Common myeloid progenitor, CD34-positive (primary cell): ENCODE data around the gene PMM2.
"Not testable (repeated sequence)": the region's sequence is repeated elsewhere in the genome, so short reads cannot be mapped to it uniquely, and the experiment has no call there.

ENCODE experiments used
- CTCF ChIA-PET: fragments of 350-600 bp; sonication (Branson Sonifier 250); formaldehyde crosslinking; loops from one replicate; lab custom pipeline; 2021; ENCODE audit warnings: antibody characterized with exemption; lab: Charles Lee
- POLR2A ChIA-PET: fragments of 350-600 bp; sonication (Branson Sonifier 250); formaldehyde crosslinking; loops from one replicate; lab custom pipeline; 2021; ENCODE audit warnings: antibody characterized with exemption; lab: Charles Lee
- DNase-seq, 3 donors: peaks; one replicate each; pipeline versions ENCODE4 v3.0.0 to v3.0.0-alpha.2; 2013
- H3K27ac ChIP-seq, 2 experiments: 1 replicate in 1 of 2; 2 replicates in 1 of 2; pipeline ENCODE4 v1.7.0; 2013; ENCODE audit warnings: inconsistent platforms in 2 of 2, low read length in 2 of 2, mild to moderate bottlenecking in 2 of 2, low read depth in 1 of 2, moderate library complexity in 1 of 2; ENCODE audit not compliant: severe bottlenecking in 2 of 2, insufficient read depth in 1 of 2, poor library complexity in 1 of 2
- H3K27me3 ChIP-seq, 5 experiments: replicated peaks in 2 of 5; 1 replicate in 3 of 5; 2 replicates in 2 of 5; pipeline versions ENCODE4 v1.6.1 to v1.7.0; 2013; ENCODE audit warnings: low read length in 4 of 5, mild to moderate bottlenecking in 2 of 5, moderate library complexity in 2 of 5, inconsistent platforms in 1 of 5; ENCODE audit not compliant: insufficient read depth in 5 of 5, control insufficient read depth in 4 of 5
- H3K36me3 ChIP-seq, 4 experiments: 1 replicate in 2 of 4; 2 replicates in 2 of 4; pipeline versions ENCODE4 v1.6.1 to v1.7.0; 2013; ENCODE audit warnings: low read length in 3 of 4, control low read depth in 1 of 4, mild to moderate bottlenecking in 1 of 4; ENCODE audit not compliant: control insufficient read depth in 4 of 4, insufficient read depth in 4 of 4
- H3K4me1 ChIP-seq, 4 experiments: 1 replicate in 3 of 4; 2 replicates in 1 of 4; pipeline versions ENCODE4 v1.6.1 to v1.7.1; 2013; ENCODE audit warnings: low read length in 3 of 4, mild to moderate bottlenecking in 3 of 4, control low read depth in 1 of 4, inconsistent platforms in 1 of 4, moderate library complexity in 1 of 4; ENCODE audit not compliant: control insufficient read depth in 4 of 4, insufficient read depth in 4 of 4; ENCODE audit errors: control extremely low read depth in 1 of 4
- H3K4me3 ChIP-seq, 7 experiments: 1 replicate in 4 of 7; 2 replicates in 3 of 7; pipeline versions ENCODE4 v1.5.1 to v1.7.0; 2013; ENCODE audit warnings: mild to moderate bottlenecking in 7 of 7, low read length in 6 of 7, moderate library complexity in 6 of 7, inconsistent platforms in 2 of 7, low read depth in 2 of 7, control low read depth in 1 of 7; ENCODE audit not compliant: insufficient read depth in 4 of 7, control insufficient read depth in 1 of 7; ENCODE audit errors: extremely low read depth in 1 of 7
- H3K9me3 ChIP-seq, 5 experiments: 1 replicate in 4 of 5; 2 replicates in 1 of 5; pipeline versions ENCODE4 v1.6.1 to v1.7.1; 2013; ENCODE audit warnings: low read length in 4 of 5, mild to moderate bottlenecking in 2 of 5, inconsistent platforms in 1 of 5, low read depth in 1 of 5, moderate library complexity in 1 of 5; ENCODE audit not compliant: control insufficient read depth in 4 of 5, insufficient read depth in 2 of 5; ENCODE audit errors: control extremely low read depth in 1 of 5
- WGBS: methylation state at CpG from one replicate; pipeline ENCODE4 v1.1.5; 2013; ENCODE audit not compliant: insufficient coverage; 5-methylcytosine and 5-hydroxymethylcytosine counted together

Gene PMM2

GRCh38 chr16:8795818-8796217 lies 1.8 kb upstream of the PMM2 start:
- ChIA-PET POLR2A (no interaction called here), CTCF (interaction anchor here (1.3 kb wide), 1 partner anchor 134 kb away, joined by 3 read pairs; no protein-coding TSS in a partner anchor)
- Histone ChIP-seq H3K9me3 (no peaks in the 10 kb centered on the region), H3K27me3 (no peaks in the 10 kb centered on the region), H3K27ac (no peak overlapping the region), H3K4me3 (no peak overlapping the region), H3K36me3 (peaks cover 0 to 2% (median under 1%) of the 10 kb centered on the region in 4 experiments), H3K4me1 (peaks cover 15 to 30% (median 26%) of the 10 kb centered on the region in 4 experiments)
- DNase-seq: no peak
- 96% methylated on average over 10 of the region's 10 CpGs for WGBS

GRCh38 chr16:8796469-8797363 lies 923 bp upstream of the PMM2 start:
- 49% methylated on average over 11 of the region's 14 CpGs for WGBS
- H3K27me3 ChIP-seq: no peaks in the 10 kb centered on the region
- CTCF ChIA-PET: interaction anchor here (1.1 to 1.6 kb wide), 3 partner anchors 13 to 134 kb away, joined by 3 read pairs; no protein-coding TSS in a partner anchor
- peak overlapping the region; percentile 40 to 91 for H3K27ac ChIP-seq
- H3K4me3 ChIP-seq: peak overlapping the region in 6 of 7 experiments; percentile 72 to 90 (median 82)
- no peak for DNase-seq
- POLR2A ChIA-PET: interaction anchor here (1.2 kb wide), 1 partner anchor 83 kb away, joined by 4 read pairs; no protein-coding TSS in a partner anchor
- peaks cover 0 to 7% (median 3%) of the 10 kb centered on the region in 4 experiments for H3K36me3 ChIP-seq
- no peaks in the 10 kb centered on the region for H3K9me3 ChIP-seq
- H3K4me1 ChIP-seq: peaks cover 15 to 30% (median 26%) of the 10 kb centered on the region in 4 experiments

GRCh38 chr16:8798174-8798527 lies 512 bp downstream of the PMM2 start:
- WGBS: 0% methylated on average over 4 of the region's 6 CpGs
- peaks cover 15 to 30% (median 26%) of the 10 kb centered on the region in 4 experiments for H3K4me1 ChIP-seq
- peak overlapping the region in 6 of 7 experiments; percentile 57 to 90 (median 82) for H3K4me3 ChIP-seq
- H3K27ac ChIP-seq: peak overlapping the region; percentile 68 to 91
- CTCF ChIA-PET: interaction anchor here (1.1 to 1.3 kb wide), 3 partner anchors 9 to 124 kb away, joined by 3 read pairs; partner anchors contain the start of gene ABAT
- POLR2A ChIA-PET: interaction anchor here (0.9 to 1.1 kb wide), 2 partner anchors 9 to 82 kb away, joined by 4 to 5 read pairs; no protein-coding TSS in a partner anchor
- peaks cover 3 to 18% (median 13%) of the 10 kb centered on the region in 4 experiments for H3K36me3 ChIP-seq
- H3K27me3 ChIP-seq: no peaks in the 10 kb centered on the region
- DNase-seq: no peak
- no peaks in the 10 kb centered on the region for H3K9me3 ChIP-seq

- Histone ChIP-seq H3K27ac (peak overlapping the region; percentile 68 to 91), H3K4me3 (peak overlapping the region in 6 of 7 experiments; percentile 16 to 90 (median 82)), H3K9me3 (no peaks in the 10 kb centered on the region), H3K27me3 (no peaks in the 10 kb centered on the region), H3K36me3 (peaks cover 5 to 23% (median 16%) of the 10 kb centered on the region in 4 experiments), H3K4me1 (peaks cover 15 to 30% (median 26%) of the 10 kb centered on the region in 4 experiments)
- WGBS: 84% methylated on average over 6 of the region's 7 CpGs
- ChIA-PET POLR2A (interaction anchor here (0.9 to 1.1 kb wide), 2 partner anchors 9 to 81 kb away, joined by 4 to 5 read pairs; no protein-coding TSS in a partner anchor), CTCF (interaction anchor here (1.0 to 1.3 kb wide), 3 partner anchors 8 to 142 kb away, joined by 3 read pairs; partner anchors contain the start of gene ABAT)
- DNase-seq: no peak
These were observed 1.0 kb downstream of the PMM2 start for GRCh38 chr16:8798535-8799157.

DNA sequence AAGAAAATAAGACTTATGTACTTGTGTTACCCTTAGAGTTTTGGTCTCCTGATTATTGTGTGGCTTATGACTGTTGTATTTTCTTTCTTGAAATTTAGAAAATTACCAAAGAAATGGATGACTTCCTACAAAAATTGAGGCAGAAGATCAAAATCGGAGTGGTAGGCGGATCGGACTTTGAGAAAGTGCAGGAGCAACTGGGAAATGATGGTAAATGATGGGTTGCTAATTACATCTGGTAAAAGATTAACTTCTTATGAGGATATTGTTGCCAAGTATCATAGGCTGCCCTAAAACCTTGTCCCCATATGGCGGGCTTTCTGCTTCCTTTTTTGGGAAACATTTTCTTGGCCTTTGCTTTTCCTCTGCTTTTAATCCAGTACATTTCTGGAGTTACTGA lies 4.1 kb downstream of the PMM2 start:
- H3K9me3 ChIP-seq: no peaks in the 10 kb centered on the region
- H3K4me3 ChIP-seq: no peak overlapping the region
- peaks cover 12 to 23% (median 22%) of the 10 kb centered on the region in 4 experiments for H3K4me1 ChIP-seq
- whole genome bisulfite sequencing: 100% methylated on average over 4 of the region's 4 CpGs
- no peak overlapping the region for H3K27ac ChIP-seq
- POLR2A ChIA-PET: no interaction called here
- no peaks in the 10 kb centered on the region for H3K27me3 ChIP-seq
- H3K36me3 ChIP-seq: peaks cover 7 to 45% (median 31%) of the 10 kb centered on the region in 4 experiments
- no peak for DNase-seq
- CTCF ChIA-PET: interaction anchor here (1.3 to 1.7 kb wide), 2 partner anchors 8 to 10 kb away, joined by 3 to 5 read pairs; no protein-coding TSS in a partner anchor

DNA sequence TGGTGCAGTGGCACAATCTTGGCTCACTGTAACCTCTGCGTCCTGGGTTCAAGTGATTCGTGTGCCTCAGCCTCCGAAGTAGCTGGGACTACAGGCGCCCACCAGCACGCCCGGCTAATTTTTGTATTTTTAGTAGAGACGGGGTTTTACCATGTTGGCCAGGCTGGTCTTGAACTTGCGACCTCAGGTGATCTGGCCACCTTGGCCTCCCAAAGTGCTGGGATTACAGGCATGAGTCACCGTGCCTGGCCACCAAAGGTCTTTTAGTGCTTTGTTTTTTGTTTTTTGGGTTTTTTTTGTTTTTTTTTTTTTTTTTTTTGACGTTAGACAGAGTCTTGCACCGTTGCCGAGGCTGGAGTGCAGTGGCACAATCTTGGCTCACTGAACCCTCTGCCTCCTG lies 6.1 kb downstream of the PMM2 start:
- 98% methylated on average over 8 of the region's 12 CpGs for WGBS
- H3K27ac ChIP-seq, CTCF ChIA-PET, H3K27me3 ChIP-seq, H3K4me1 ChIP-seq, H3K9me3 ChIP-seq, DNase-seq, H3K4me3 ChIP-seq, POLR2A ChIA-PET: not testable (repeated sequence)
- peaks cover 9 to 65% (median 47%) of the 10 kb centered on the region in 4 experiments for H3K36me3 ChIP-seq
